ENCODE results near the gene KRT17.
"Not testable (repeated sequence)": the region's sequence is repeated elsewhere in the genome, so short reads cannot be mapped to it uniquely, and the experiment has no call there.

Gene KRT17

DNA sequence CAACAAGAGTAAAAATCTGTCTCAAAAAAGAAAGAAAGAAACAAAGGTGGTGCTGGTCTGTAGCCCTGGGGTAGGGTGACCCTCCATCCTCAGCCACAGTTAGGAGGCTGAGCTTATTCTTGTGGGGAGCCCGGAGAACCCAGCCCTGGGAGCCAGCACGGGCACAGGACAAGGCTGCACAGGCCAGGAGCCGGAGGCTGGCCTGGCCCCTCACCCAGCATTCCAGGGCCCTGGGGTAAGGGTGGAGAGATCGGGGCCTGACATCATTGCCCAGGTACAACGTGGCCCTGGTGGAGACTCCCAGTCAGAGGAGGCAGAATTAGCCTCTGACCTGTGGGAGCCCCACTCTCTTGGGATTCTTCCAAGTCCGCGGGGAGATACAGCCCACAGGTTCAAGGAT lies 10.3 kb upstream of the KRT17 start:
- DNase-seq (ENCODE audit: low read depth, low spot score): no peak

DNA sequence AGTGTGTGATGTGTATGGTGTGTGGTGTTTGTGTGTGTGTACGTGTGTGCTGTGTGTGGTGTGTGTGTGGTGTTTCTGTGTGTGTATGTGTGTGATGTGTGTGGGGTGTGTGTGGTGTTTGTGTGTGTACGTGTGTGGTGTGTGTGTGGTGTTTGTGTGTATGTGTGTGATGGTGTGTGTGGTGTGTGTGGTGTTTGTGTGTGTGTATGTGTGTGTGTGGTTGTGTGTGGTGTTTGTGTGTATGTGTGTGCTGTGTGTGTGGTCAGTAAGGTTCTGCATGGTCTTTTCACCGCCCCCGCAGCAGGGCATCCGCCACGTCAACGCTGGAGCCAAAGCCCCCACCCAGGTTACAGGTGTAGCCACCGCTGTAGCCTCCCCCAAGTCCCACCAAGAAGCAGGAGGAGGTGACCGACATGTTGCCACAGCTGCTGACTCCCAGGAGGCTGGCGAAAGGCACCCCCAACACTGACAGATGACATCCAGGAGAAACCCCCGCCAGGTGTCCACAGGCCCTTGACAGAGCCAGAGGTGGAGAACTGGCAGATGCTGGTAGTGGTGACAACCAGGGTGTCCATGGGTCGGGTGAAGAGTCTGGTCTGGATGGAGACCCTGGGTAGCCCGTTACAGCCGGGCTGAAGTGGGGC lies 9.3 kb upstream of the KRT17 start:
- DNase-seq (ENCODE audit: low read depth, low spot score): no peak

DNA sequence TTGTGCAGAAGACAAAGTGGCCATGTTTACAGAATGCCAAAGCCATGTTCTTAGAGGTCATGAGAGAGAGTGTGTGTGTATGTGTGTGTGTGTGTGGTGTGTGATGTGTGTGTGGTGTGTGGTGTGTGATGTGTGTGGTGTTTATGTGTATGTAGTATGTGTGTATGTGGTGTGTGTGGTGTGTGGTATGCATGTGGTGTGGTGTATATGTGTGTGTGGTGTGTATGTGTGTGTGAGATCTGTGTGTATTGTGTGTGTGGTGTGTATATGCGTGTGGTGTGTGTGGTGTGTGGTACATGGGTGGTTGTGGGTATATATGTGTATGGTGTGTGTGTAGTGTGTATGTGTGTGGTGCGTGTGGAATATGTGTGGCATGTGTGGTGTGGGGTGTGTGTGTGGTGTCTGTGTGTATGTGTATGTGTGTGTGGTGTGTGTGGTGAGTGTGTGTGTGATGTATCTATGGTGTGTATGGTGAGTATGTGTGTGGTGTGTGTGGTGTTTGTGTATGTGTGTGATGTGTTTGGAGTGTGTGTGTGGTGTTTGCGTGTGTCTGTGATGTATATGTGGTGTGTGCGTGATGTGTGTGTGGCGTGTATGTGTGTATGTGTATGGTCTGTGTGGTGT lies 8.2 kb upstream of the KRT17 start:
- DNase-seq (ENCODE audit: low read depth, low spot score): no peak

DNA sequence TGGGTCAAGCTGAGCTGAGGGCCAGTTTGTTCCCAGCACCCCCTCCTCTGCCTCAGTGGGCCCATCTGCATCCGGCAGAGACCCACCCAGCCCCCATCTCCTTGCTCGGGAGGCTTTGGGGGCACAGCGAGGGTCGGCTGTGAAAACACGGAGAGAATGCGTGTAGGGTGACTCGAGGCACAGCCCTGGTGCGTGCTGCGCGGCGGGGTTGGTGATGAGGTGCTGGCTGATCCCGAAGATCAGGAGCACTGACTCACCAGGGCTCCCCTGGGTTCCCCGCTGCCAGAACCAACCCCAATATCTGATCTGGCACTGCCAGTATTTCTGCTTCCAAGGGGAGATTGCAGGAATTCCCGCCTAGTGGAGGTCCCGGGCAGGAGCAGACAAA lies 7.5 kb upstream of the KRT17 start:
- DNase-seq (ENCODE audit: low read depth, low spot score): no peak

DNA sequence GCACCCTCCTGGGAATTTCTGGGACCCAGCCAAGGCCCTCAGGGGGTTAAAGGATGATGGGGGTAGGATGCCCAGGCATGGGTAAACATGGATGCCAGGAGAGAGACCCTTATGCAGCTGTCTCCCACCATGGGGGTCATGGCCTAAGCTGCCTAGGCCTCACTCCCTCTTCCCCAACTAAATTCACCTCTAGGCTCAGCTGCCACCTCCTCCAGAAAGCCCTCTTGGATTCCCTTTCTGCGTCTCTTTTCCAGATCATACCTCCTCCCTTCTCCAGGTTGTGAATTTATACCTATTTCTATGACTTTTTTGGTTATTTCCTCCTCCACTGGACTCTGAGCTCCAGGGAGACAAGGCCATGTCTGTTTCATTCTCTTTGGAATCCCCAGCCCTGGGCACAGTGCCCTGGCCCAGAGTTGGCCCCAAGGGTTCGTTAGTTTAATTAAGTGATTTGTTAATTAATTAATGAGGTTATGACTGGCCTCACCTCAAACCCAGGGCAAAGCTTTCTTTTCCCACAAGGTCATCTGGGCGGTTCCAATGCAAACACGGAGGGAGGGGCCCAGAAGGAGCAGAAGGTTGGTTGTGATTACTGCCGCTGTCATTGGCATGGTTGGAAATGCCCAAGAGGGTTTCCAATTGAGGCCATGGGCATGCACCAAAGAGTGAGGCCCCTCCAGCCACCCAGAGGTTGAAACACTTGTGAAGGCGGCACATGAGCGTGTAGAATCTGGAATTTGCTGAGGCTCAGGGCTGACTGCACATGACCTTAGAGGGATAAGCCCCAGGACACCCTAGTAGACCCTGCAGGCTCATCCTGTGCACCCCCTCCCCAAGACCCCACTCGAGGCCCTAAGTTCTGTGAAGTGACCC lies 6.9 kb upstream of the KRT17 start:
- DNase-seq (ENCODE audit: low read depth, low spot score): no peak

DNA sequence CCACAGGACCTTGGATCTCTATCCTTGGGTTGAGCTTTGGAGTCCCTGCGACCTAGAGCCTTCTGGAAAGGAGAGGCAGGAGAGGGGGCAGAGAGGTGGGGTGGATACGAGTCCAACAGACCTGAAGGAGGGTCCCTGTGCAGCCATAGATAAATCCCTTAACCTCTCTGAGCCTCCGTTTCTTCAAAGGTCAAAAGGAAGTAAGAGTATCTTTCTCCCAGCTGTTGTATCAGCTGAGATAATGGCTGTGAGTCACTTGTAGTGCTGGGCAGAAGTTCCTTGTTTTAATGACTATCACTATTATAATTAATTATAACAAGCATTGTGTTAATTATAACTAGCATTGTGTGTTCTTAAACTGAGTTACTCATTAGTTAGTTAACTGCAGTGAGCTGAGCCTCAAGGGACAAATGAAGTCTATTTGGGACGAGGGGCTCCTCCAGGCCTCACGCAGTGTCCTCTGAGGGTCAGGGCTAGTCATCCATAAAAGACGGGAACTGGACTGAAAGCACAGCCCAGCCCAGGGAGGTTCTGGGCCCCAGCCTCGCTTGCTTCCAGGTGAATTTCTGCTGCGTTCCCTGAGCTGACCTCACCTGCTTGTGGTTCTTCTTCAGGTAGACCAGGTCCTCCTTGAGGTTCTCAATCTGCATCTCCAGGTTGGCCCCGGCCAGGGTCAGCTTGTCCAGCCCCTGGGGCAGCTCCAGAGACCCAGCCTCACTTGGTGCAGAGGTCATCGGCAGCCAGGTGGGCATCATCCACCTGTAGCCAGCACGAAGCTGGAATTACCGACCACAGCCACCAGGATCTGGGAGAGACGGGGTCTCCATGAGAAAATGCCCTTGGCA lies 5.7 kb upstream of the KRT17 start:
- DNase-seq (ENCODE audit: low read depth, low spot score): no peak

DNA sequence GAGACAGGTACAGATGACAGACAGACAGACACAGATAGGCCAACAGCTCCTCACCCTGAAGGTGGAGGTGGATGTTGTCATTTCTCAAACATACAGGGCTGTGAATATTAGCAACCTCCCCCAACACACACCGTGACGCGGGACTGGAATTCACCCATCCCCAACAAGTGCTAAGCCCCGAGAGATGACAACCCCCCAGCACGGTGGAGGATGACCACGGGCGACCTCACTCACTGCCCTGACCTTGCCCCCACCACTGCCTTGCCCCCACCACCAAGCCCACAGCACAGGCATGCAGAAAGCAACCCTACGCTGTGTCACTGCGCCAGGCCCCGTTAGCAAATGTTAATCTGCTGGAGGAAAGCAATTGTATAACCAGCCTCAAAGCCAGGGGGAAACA lies 4.9 kb upstream of the KRT17 start:
- no peak for DNase-seq (ENCODE audit: low read depth, low spot score)

DNA sequence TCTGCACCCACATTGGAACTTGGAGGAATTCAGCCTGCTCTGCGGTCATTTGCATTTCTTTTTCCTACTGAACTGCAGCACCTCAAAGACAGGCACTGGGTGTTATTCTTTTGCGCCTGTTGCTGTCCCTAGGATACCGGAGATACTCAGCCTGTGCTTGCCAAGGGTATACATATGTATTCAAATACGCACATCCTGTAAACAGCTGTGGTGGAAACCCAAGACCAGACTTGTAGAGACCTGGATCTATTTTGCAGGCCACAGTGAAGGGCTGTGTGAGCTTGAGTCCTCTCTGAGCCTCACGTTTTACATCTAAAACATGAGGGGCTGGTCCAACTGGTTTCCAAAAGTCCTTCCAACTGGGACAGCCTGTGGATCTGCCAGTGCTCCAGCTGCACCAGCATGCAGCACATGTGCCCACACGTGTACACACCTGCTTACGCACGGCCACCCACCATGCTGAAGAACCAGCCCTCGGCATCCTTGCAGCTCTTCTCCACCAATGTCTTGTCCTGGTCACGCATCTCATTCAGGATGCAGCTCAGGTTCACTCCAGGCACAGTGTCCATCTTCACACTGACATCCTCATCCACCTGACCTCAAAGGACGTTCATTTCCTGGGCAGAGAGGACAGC lies 4.4 kb upstream of the KRT17 start:
- DNase-seq (ENCODE audit: low read depth, low spot score): not testable (repeated sequence)

DNA sequence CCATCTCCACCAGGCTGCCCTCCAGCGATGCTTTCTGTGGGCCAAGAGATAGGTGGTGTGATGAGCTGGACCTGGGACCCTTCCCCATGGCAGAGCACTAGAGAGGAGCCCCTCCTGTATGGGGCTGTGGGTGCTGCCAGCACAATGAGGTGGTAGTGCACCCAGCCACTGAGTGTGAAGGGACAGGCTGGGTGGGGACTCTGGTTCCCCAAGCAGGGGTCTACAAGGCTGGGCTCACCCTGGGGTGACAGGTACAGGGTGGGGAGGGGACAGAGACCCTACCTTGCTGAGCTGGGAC lies 3.6 kb upstream of the KRT17 start:
- not testable (repeated sequence) for DNase-seq (ENCODE audit: low read depth, low spot score)

DNA sequence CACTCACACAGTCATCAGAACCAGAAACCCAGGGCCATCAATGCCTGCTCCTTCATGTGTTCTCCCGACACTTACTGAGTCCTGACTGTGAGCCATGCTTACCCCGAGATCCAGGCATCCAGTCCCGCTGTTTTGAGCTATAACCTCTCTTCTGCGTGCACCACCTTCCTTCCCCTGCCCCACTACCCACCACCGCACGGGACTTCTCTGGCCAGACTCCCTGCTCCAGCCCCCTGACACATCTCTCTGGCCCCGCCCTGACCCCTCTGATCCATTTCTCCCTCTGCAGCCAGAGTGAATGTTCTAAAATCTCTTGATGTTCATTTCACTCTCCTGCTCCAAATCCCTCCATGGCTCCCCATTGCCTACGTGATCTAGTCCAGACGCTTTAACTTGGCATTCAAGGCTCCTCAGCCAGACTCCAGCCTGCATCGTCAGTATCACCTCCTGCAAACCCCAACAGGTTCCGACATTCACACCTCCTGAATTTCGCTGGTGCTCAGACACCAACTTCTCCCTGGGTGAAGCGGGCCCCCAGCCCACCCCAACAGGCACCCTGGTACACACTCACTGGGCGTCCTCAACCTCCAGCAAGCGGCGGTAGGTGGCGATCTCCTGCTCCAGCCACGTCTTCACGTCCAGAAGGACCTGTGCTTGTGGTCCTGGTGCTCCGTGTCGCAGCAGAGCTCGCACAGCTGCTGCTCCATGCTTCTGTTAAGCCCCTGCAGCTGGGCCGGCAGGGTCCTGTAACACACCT lies 3.1 kb upstream of the KRT17 start:
- DNase-seq (ENCODE audit: low read depth, low spot score): no peak

DNA sequence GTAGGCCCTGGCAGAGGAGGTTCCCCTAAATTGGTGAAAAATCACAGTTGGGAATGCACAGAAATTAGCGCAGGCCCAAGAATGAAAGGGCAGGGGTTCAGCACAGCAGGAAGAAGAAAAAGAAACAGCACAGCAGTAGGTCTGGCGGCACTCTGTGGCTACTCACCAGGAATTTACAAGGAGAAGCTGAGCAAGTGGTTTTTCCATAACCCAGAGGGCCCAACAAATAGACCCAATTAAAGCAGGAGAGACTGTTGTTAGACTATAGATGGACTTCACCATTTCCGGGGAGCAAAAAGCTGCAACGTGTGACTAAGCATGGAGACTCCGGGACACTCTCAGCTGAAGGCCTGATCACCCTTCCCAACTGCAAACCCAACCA lies 2.5 kb upstream of the KRT17 start:
- DNase-seq (ENCODE audit: low read depth, low spot score): not testable (repeated sequence)

DNA sequence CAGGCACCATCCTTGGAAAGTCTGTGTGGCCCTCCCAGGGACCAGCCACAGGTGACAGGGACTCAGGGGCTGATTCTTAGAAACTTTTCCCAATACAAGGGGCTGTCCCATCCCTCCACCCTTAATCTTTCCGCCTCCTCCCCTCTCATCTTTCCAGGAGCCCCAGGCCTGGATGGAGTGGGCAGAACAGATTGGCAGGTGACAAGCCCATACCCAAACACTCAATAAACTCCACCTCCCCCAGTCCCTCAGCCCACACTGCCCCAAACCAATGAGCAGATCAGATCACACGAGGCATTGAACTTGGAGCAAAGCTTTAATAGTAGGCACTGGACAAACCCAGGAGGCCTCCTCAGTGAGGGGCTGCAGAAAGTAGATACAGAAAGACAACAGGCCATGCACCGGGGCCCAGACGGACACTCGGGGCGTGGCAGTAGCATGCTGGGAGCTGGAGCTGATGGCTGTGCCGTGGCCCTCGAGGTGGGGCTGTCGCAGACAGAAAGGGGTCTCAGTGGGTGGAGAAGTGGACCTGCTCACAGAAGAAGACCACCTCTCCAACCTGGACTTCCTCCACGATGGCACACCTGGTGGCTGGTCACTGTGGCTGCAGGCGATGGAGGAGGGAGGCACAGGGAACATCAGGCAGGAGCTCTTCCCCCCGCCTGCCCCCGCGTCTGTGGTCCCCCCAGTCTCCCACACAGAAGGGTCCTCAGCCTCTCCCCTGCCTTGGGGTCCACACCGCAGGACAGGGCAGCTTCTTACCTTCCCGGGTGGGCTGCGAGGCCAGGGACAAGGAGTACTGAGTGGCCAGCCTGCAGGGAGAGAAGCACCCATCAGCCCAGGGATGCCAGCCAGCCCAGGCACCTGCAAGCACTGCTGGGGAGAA lies 1.9 kb upstream of the KRT17 start:
- not testable (repeated sequence) for DNase-seq (ENCODE audit: low read depth, low spot score)

DNA sequence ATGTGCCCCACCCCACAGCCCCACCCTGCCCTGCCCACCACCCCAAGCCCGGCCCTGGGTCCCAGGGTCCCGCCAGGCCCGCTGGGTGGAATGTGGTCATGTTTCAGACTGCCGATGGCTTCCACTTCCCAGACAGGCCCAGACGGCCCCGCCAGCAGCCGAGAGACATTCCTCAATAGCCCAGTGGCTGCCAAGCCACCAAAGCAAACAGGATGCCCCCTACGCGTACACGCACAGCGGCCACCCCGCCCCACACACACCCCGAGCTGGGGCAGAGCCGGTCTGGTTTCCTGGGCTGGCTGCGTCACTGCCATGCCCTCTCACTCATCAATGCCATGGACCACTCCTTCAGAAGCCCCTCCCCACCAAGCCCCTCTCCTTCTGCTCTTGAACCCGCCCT lies 1.2 kb upstream of the KRT17 start:
- DNase-seq (ENCODE audit: low read depth, low spot score): no peak

DNA sequence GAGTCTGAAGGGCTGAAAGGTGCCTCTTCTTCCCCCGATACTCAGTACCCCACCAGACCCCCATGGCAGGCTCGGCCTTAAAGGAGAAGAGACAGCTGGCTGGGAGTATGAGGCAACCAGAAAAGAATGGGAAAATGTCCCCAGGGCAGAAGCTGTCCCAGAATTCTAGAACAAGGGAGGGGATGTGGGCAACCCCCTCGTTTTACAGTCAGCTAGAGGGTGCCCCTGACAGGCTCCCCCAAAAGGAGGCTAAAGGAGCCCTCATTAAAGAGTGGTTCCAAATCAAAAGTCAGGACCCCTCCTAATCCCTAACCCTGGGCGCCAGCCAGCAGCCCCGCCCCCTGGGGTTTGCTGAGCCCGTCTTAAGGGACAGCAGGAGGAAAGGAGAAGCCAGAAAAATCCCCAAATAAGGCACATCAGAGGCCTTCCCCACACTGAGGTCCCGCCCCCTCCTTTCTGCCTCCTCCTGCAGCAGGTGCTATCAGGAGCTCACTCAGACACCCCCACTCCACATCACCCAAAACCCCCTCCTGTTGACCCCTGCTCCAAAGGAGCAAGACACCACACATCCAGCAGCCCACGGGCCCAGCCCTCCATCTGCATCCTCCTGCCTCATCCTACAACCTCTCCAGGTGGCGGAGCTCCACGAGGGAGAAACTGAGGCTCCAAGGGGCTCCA lies 1.1 kb downstream of the KRT17 start:
- peak; percentile 48 for DNase-seq (ENCODE audit: low read depth, low spot score)

DNA sequence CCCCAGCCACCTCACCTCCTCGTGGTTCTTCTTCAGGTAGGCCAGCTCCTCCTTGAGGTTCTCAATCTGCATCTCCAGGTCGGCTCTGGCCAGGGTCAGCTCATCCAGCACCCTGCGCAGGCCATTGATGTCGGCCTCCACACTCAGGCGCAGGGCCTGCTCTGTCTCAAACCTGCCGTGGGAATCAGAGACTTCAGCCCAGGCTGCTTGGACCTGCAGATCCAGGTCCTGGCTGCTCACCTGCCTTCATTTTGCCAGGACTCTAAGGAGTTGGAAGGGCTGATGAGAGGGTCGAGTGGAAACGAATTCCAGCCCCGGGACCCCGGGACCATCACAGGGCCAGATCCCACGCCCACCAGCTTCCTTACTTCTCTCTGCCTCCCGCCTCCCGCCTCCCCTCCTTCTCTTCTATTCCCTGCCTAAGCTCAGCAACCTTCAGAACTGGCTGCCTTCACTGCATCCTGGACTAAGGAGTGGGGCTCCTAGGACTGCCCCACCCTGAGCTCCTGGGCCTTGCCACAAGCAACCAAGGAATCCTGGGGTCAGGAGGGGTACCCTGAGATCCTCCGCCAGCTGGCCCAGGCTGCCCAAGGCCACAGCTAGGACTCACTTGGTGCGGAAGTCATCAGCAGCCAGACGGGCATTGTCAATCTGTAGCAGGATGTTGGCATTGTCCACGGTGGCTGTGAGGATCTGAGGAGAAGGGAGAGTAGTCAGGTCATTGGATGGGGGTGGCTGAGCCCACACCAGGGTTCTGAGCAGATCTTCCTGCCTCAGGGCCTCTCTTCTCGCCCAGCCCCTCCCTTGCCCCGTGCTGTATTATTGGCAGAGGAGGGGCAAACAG lies 1.8 kb downstream of the KRT17 start:
- not testable (repeated sequence) for DNase-seq (ENCODE audit: low read depth, low spot score)

DNA sequence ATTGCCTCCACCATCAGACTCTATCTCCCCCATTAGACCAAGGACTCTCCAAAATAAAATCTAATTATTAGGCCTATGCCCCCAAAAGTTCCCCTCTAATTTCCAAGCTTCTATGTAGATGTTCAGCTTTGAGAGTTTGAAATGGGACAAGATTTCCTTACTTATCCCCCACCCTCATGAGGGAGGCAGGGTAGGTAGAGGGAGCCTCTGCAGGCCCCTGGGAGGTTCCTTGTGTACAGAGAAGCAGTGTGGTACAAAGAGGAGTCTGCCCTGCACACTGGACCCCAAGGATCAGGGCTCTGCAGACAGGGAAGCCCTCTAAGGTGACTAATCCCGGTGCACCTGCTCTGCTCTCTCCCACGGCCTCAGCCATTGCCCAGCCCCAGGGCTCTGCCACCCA lies 2.5 kb downstream of the KRT17 start:
- DNase-seq (ENCODE audit: low read depth, low spot score): no peak

DNA sequence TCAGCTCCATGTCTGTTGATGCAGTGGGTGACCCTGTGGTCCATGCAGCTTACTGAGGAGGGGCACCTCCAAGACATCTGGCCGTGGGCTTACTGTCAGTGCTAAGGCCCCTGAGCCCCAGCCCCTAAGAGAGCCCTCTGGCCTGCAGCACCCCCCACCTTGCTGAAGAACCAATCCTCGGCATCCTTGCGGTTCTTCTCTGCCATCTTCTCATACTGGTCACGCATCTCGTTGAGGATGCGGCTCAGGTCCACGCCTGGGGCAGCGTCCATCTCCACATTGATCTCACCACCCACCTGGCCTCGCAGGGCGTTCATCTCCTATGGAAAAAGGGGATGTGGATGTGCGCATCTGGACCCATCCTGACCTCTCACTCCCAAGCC lies 2.9 kb downstream of the KRT17 start:
- not testable (repeated sequence) for DNase-seq (ENCODE audit: low read depth, low spot score)
